ENCODE results near the gene PSORS1C1. TPM values are rescaled to one million over a fixed set of nuclear protein-coding genes. Genes with fewer than 3 reads are reported as not detected.
"Not testable (repeated sequence)": the region's sequence is repeated elsewhere in the genome, so short reads cannot be mapped to it uniquely, and the experiment has no call there.

Gene PSORS1C1, protein sequence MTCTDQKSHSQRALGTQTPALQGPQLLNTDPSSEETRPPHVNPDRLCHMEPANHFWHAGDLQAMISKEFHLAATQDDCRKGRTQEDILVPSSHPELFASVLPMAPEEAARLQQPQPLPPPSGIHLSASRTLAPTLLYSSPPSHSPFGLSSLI
- total RNA-seq (2014; rRNA removed; shearing (Covaris generic)): 0.09 and 0.37 TPM in 2 replicates
- polyA plus RNA-seq (2014; cell fraction: nucleus; rRNA removed): 0.08 and 1.0 TPM in 2 replicates

DNA sequence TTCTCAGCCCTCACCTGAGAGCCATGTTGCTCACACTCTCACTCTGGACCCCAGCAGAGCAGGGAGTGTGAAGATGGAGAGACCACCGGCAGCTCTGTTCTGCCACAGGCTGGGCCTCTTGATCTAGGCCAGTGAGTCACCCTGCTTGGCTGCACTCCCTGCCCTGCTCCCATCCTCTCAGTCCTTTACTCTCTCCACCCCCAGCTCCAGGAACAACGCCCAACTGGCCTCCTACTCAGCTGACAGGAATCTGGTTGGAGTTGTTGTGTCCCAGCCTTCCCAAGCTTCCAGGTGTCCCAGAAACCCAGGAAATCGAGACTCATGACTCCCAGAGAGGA, at the start of gene PSORS1C1:
TSS of gene PSORS1C1 (plus strand) at position 260 of the 338 bp plus-strand sequence. CDS start 14,833 bp downstream, outside the sequence.
- DNase-seq (ENCODE audit: extremely low read depth, low read depth): peak; percentile 72

DNA sequence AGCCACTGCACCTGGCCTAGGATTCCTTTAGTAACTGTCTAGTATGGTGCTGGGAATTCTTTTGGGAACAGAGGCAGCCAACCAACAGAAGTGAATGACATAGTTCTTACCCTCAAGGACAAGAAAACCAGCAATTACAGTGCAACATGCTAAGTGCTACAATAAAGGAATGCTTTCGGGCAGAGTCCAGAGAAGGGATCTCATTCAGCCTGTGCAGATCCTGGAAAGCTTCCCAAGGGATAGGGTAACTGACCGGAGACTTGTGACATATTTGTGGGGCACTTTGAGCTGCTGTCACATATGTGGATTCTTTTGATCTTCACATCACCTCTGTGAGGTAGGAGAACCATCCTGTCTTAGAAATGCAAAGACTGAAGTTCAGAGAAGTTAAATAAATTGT, 49.0 kb upstream of the PSORS1C1 start:
- DNase-seq (ENCODE audit: extremely low read depth, low read depth): no peak

DNA sequence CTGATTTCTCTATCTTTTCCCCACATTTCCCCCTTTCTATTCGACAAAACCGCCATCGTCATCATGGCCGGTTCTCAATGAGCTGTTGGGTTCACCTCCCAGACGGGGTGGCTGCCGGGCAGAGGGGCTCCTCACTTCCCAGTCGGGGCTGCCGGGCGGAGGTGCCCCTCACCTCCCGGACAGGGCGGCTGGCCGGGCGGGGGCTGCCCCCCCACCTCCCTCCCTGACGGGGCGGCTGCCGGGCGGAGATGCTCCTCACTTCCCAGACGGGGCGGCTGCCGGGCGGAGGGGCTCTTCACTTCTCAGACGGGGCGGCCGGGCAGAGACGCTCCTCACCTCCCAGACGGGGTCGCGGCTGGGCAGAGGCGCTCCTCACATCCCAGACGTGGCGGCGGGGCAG, 47.6 kb upstream of the PSORS1C1 start:
- not testable (repeated sequence) for DNase-seq (ENCODE audit: extremely low read depth, low read depth)

DNA sequence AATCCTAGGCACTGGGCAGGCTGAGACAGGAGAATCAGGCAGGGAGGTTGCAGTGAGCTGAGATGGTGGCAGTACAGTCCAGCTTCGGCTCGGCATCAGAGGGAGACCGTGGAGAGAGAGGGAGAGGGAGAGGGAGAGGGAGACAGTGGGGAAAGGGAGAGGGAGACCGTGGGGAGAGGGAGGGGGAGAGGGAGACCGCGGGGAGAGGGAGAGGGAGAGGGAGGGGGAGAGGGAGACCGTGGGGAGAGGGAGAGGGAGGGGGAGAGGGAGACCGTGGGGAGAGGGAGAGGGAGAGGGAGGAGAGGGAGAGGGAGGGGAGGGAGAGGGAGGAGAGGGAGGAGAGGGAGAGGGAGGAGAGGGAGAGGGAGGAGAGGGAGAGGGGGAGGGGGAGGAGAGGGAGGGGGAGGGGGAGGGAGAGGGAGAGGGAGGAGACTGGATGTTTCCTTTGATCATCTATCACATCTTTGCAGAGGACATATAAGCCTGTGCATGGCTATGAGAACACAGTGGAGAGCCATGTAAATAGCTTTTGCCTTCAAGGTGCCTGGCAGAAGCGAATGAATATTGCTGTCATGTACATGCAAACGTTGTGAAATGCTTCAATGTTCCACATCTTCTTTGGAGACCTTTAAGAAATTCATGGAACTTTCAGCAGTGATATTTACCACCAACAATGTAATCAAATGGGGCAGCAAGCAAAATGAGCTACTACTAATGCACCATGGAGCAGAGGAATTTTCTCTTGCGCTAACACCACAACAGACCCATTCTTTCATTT, 46.5 kb upstream of the PSORS1C1 start:
- not testable (repeated sequence) for DNase-seq (ENCODE audit: extremely low read depth, low read depth)

DNA sequence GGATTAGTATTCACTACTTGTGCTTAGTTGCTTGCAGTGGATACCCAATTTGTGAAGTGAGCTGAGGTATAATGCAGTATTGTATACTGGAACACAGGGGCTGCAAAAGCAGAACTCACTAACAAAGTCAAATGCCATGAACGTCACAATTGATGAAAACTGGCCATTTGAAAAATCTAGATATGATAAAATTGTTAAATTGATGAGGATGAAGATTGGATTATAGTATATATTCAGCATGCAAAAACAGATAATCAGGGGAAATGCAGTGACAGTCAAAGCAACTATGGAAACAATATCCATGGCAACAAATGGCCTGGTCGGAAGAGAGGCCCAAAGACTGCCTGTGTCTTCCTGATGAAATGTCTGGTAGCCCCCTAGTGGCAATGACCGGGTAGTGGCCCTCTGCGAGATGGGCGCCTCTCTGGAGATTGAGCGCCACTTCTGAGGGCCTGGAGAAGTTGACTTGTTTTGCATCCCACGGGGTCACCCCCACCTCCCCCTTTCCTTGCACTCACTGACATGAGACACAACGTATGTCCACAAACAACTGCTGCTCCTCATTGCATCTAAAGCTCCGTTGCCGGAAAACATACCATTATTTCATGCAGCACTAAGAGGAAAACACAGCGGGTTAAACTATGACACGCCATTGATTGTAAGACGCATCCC, 45.8 kb upstream of the PSORS1C1 start:
- DNase-seq (ENCODE audit: extremely low read depth, low read depth): peak; percentile 72

DNA sequence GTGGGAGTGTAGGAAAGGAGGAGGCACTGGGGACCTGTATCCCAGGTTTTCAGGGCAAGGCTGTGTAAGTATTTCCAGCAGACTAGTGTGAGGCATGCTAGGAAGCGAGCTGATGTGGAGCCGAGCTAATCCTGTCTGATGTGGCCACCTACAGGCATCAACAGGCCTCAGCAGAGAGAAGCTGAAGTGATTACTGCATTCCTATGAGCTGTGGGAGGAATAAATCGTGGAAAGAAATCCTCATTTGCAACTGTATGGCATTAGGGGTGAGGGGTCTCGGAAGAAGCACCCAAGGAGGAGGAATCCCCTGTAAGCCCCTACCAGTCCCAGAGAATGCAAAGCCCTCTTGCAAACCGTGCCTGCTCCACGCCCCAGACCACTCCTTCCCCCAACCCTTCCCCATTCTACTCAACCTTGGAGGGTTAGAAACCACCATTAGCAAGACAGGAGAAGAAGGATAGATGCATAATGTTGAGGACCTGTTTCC, 43.8 kb upstream of the PSORS1C1 start:
- peak; percentile 42 for DNase-seq (ENCODE audit: extremely low read depth, low read depth)

DNA sequence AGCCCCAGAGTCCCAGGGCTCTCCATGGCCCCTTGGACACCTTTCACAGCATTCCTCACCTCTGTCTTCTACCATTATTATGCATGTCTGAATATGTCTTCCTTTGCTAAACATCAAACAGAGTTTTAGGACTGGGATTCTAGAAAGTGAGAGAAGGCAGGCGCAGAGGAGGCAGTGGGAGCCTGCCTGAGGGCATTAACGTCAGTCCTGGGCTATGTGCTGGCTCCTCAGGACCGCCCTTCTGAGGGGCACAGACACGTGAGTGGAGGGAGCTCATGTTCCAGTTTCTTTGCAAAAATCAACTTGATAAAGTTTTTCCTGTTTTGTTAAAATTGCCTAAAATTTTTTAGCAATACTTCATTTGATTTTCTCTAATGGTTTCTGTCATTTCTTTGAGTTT, 40.2 kb upstream of the PSORS1C1 start:
- no peak for DNase-seq (ENCODE audit: extremely low read depth, low read depth)

DNA sequence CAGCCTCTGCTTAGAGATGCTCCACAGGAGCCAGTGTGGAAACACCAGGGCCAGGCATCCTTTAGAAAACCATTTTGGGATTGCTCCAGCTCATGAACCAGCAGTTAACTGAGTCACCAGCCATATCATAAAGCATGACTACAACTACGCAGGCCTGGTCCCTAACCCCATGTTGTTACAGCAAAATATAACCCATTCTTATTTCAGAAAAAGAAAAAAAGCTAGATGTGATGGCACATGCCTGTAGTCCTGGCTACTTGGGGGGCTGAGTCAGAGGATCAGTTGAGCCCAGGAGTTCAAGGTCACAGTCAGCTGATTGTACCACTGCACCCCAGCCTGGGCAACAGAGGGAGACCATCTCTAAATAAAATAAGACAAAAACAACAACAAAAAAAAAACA, 39.1 kb upstream of the PSORS1C1 start:
- no peak for DNase-seq (ENCODE audit: extremely low read depth, low read depth)

DNA sequence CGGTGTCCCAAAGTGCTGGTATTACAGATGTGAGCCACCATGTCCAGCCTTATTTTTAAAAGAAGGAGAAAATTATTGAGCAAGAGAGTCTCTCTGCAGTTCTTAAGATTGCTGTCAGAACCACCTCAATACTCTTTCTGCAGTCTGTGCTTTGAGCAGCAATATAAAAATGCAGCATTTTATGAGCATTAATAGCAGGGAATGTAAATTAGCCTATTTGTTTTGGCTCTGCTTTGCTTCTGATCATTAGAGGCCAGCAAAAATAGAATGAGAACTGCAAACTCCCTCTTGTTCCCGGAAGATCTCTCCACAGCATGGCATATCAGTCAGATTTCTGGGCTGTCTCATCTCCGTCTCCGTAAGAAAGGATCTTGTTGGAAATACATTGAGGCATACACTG, 38.0 kb upstream of the PSORS1C1 start:
- DNase-seq (ENCODE audit: extremely low read depth, low read depth): no peak

DNA sequence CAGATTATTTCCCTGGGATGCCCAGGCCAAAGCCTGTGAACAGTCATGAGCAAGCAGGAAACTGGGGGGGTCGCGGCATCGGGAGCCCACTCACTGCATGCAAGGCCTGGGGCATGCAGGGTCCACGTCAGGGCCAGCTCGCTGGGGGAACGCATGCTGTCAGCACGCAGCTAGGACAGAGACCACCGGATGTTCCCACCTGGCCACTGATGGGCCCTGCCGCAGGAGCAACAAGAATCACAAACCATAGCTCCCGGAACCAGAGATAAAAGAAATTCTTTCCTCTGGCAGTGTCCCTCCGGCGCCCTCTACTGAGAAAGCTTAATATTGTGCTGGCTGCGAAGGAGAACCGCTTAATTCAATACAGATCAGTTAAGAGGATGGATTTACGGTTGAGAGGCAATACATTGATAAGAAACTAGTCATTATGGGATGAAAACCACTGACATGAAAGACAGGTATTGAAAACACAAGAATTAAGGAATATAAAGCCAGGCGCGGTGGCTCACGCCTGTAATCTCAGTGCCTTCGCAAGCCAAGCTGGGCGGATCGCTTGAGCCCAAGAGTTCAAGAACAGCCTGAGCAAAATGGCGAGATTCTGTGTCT, 34.8 kb upstream of the PSORS1C1 start:
- DNase-seq (ENCODE audit: extremely low read depth, low read depth): no peak

DNA sequence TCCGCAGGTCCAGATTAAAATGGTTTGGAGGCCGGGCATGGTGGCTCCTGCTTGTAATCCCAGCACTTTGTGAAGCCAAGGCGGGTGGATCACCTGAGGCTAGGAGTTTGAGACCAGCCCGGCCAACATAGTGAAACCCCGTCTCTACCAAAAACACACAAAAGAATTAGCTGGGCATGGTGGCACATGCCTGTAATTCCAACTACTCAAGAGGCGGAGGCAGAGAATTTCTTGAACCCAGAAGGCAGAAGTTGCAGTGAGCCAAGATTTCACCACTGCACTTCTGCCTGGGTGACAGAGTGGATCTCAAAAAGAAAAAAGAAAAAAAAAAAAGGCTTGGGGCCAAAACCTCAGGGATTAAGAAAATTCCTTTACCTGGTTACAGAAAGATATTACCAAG, 32.7 kb upstream of the PSORS1C1 start:
- no peak for DNase-seq (ENCODE audit: extremely low read depth, low read depth)

DNA sequence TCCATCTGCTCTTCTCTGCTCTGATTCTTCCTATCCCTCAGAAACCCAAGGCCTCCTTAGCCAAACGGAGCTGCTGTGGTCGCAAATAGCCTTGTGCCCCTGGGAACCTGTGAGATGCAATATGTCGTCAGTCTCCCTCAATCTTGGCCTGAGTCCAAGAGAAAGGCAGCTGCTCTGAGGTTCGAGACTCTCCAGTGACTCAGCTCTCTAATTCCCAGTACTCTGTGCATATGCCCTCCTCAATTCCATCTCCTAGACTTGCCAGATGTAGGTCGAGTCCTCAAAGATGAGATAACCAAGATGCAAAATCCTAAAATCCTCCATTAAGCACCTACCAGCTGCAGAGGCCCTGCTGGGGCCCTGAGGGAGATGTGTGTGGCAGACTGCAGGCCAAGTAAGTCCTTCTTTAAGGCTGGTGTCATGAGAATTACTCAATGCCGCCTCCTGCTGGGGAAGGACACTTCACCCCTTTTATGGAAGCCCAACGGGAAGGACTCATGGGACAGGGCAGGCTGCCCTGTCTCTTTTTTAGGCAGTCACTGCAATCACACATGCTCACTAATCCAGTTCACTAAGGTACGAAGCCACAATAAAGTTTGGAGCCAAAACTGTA, 30.8 kb upstream of the PSORS1C1 start:
- DNase-seq (ENCODE audit: extremely low read depth, low read depth): no peak

DNA sequence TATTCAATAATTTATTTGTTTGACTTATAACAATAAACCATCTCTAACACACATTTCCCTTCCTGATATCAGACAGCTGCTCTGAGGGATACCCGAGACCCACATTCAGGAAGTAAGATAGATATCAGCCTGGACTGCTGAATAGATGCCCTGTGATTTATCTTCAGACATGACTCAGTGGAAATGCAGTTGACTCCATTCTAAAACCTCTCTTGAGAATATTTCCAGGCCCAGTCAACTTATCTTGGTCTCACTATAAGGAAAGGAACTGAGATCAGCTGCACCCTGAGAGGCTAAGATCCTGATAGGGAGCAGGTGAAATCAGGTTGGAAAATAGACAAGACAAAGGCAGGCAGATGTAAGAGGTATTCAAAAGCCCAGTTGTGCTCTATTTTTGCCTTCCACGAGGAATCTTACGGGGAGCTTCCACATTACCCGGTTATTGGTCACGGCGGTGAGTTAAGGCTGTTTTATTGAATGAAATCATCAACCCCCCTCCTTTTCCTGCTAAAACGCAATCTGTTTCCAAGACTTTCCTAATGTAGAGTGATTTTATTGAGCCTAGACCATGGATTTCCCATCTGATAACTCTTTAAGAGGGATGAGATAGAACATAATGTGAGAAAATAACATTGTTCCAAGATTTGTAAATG, 27.7 kb upstream of the PSORS1C1 start:
- no peak for DNase-seq (ENCODE audit: extremely low read depth, low read depth)

DNA sequence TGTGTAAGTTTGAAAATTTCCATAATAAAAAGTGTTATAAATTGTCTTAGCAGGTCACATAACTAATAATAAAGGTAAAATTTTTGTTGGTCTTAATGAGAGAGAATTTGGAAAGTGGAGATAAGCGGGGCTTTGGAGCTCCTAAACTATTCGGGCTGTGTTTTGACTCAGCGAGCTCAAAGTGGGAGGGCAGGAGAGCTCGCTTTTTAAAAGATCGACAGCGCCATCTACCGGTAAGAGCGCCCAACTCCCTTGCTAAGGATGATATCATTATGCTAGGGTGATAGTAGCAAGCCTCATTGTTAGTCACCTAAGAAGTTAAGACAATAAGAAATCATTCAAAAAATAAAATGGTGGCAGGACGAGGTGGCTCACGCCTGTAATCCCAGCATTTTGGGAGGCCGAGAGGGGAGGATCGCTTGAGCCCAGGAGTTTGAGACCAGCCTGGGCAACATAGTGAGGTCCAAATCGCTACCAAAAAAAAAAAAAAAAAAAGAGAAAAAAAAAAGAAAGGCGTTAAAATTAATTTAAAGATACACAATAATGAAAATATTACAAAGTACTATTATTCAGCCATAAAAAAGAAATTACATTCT, 27.0 kb upstream of the PSORS1C1 start:
- peak; percentile 80 for DNase-seq (ENCODE audit: extremely low read depth, low read depth)

DNA sequence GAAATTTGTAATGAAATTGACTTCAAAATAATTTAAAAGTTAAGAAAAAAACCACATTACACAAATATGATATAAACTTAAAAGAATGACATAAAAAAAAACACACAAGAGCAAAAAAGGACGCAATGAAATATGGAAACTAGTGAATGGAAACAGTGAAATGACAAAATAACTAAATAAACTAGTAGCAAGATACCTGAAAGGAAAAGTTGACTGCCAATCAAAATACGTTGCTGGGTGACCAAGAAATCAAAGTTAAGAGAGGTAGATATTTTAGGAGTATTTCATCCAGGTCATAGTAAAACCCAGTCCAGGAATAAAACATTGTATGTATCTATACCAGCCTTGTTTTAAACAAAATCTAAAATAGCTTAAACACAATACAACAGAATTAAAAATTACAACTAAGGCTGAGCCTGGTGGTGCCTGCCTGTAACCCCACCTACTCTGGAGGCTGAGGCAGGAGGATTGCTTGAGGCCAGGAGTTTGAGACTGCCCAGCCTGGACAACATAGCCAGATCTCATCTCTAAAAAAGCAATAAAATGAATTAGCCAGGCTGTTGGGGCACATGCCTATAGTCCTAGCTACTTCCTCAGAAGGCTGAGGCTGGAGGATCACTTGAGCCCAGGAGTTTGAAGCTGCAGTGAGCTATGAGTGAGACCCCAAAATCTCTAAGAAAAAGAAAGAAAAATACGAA, 24.2 kb upstream of the PSORS1C1 start:
- DNase-seq (ENCODE audit: extremely low read depth, low read depth): no peak

DNA sequence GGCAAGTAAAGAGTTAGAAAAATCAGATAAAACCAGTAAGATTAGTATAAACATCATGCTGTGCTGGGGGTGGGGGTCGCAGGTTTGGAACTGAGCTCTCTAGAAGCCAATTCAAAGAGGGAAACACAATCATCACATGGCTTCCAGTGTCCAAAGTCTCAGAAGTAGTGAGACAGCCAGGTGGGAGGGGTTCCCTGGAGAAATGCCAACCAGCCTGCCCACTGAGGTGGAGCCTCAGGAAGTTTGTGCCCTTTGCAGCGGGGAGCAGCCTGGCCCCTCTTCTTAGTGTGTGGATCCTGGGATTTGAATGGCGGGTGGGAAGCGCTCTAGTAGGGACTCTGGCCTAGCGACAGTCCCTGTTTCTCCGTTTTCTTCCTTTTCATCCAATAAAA, 23.6 kb upstream of the PSORS1C1 start:
- DNase-seq (ENCODE audit: extremely low read depth, low read depth): no peak

DNA sequence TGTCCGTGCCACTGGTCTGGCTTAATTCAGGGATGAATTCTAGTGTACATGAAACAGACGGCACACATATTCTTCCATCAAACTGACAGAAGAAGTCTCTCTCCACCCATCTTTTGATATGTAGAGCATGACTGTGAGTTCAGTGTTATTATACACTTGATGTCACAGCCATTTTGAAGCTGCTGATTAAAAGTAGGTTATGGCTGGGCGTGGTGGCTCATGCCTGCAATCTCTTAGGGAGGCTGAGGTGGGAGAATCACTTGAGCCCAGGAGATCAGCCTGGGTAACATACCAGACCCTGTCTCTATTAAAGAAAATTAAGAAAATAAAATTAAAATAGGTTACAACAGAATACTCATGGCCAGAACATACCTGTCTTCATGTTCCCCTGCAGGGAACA, 22.9 kb upstream of the PSORS1C1 start:
- DNase-seq (ENCODE audit: extremely low read depth, low read depth): no peak

DNA sequence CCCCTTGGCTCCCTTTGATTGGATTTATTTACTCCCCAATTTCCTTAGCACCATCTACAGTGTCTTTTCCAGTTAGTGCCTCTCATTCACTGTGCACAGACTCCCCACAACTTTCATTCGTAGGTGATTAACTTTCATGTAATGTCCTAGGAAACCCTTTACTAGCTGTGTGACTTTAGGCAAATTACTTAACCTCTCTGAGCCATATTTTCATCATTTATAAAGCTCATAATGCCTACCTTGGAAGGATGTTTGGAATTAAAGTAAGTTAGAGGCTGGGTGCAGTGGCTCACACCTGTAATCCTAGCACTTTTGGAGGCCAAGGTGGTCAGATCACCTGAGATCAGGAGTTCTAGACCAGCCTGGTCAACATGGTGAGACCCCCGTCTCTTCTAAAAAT, 22.4 kb upstream of the PSORS1C1 start:
- DNase-seq (ENCODE audit: extremely low read depth, low read depth): no peak

DNA sequence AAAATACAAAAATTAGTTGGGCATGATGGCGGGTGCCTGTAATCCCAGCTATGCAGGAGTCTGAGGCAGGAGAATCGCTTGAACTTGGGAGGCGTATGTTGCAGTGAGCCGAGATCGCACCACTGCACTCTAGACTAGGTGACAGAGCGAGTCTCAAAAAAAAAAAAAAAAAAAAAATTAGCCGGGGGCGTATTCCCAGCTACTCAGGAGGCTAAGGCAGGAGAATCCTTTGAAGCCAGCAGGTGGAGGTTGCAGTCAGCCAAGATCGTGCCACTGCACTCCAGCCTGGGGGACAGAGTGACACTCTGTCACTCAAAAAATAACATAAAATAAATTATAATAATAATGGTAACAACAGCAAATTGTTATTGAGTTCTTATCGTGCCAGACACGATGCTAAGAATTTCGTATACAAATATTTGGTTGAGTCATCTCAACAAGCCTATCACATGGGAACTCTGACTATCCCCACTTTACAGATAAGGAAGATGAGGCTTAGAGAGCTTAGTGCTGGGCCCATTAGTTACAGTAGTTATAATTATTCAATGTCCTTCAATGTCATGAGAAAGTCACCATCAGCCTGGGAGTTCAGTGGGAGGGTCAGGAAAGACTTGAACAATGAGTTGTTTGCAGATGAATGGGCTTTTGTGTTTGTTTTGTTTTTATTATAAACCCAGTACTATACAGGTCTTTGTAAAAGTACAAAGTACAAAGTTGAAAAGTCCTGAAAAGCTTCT, 21.7 kb upstream of the PSORS1C1 start:
- no peak for DNase-seq (ENCODE audit: extremely low read depth, low read depth)

Data from NCI-H460 (cell line).